ENCODE results near the gene RASA3. TPM values are rescaled to one million over a fixed set of nuclear protein-coding genes. Genes with fewer than 3 reads are reported as not detected.

Gene RASA3
- total RNA-seq, 2 experiments from 2014 or later: 97.2 to 99.3 TPM

- Mint-ChIP-seq H3K36me3 (ENCODE audit: low read depth) (peaks cover 60% of the 10 kb centered on the region), H3K9me3 (no peaks in the 10 kb centered on the region), H3K4me3 (no peak overlapping the region), H3K4me1 (peaks cover 42% of the 10 kb centered on the region), H3K27me3 (no peaks in the 10 kb centered on the region), H3K27ac (no peak overlapping the region)
- CTCF ChIA-PET: no interaction called here
- POLR2A ChIA-PET: interaction anchor here (1.3 kb wide), 1 partner anchor 23 kb away, joined by 5 read pairs; no protein-coding TSS in a partner anchor
- DNase-seq: no peak
Observed at GRCh38 chr13:114044486-114044885, 87.9 kb downstream of the RASA3 start.

GRCh38 chr13:114043421-114044053 lies 88.9 kb downstream of the RASA3 start:
- no peaks in the 10 kb centered on the region for H3K9me3 Mint-ChIP-seq
- ChIA-PET POLR2A (no interaction called here), CTCF (no interaction called here)
- H3K4me3 Mint-ChIP-seq: no peak overlapping the region
- H3K27me3 Mint-ChIP-seq: no peaks in the 10 kb centered on the region
- peaks cover 54% of the 10 kb centered on the region for H3K36me3 Mint-ChIP-seq (ENCODE audit: low read depth)
- no peak for DNase-seq
- peaks cover 34% of the 10 kb centered on the region for H3K4me1 Mint-ChIP-seq
- H3K27ac Mint-ChIP-seq: no peak overlapping the region

GRCh38 chr13:114042066-114042815 lies 90.2 kb downstream of the RASA3 start:
- Mint-ChIP-seq H3K4me1 (peaks cover 27% of the 10 kb centered on the region), H3K9me3 (no peaks in the 10 kb centered on the region), H3K4me3 (no peak overlapping the region), H3K27me3 (no peaks in the 10 kb centered on the region), H3K36me3 (ENCODE audit: low read depth) (peaks cover 55% of the 10 kb centered on the region), H3K27ac (no peak overlapping the region)
- ChIA-PET CTCF (no interaction called here), POLR2A (no interaction called here)
- no peak for DNase-seq

- peaks cover 54% of the 10 kb centered on the region for H3K36me3 Mint-ChIP-seq (ENCODE audit: low read depth)
- H3K9me3 Mint-ChIP-seq: no peaks in the 10 kb centered on the region
- DNase-seq: no peak
- no peak overlapping the region for H3K4me3 Mint-ChIP-seq
- no peak overlapping the region for H3K27ac Mint-ChIP-seq
- ChIA-PET CTCF (no interaction called here), POLR2A (no interaction called here)
- H3K27me3 Mint-ChIP-seq: no peaks in the 10 kb centered on the region
- peaks cover 19% of the 10 kb centered on the region for H3K4me1 Mint-ChIP-seq
Observed at GRCh38 chr13:114041493-114041892, 90.9 kb downstream of the RASA3 start.

GRCh38 chr13:114039471-114040141 lies 92.8 kb downstream of the RASA3 start:
- POLR2A ChIA-PET: no interaction called here
- CTCF ChIA-PET: no interaction called here
- Mint-ChIP-seq H3K9me3 (no peaks in the 10 kb centered on the region), H3K4me3 (no peak overlapping the region), H3K27ac (no peak overlapping the region), H3K36me3 (ENCODE audit: low read depth) (peaks cover 49% of the 10 kb centered on the region), H3K4me1 (peaks cover 4% of the 10 kb centered on the region), H3K27me3 (no peaks in the 10 kb centered on the region)
- no peak for DNase-seq

GRCh38 chr13:114038900-114039299 lies 93.5 kb downstream of the RASA3 start:
- no peaks in the 10 kb centered on the region for H3K9me3 Mint-ChIP-seq
- no peak for DNase-seq
- no peak overlapping the region for H3K27ac Mint-ChIP-seq
- peaks cover 52% of the 10 kb centered on the region for H3K36me3 Mint-ChIP-seq (ENCODE audit: low read depth)
- ChIA-PET CTCF (no interaction called here), POLR2A (no interaction called here)
- no peaks in the 10 kb centered on the region for H3K27me3 Mint-ChIP-seq
- H3K4me1 Mint-ChIP-seq: peaks cover 2% of the 10 kb centered on the region
- no peak overlapping the region for H3K4me3 Mint-ChIP-seq

GRCh38 chr13:114038211-114038613 lies 94.2 kb downstream of the RASA3 start:
- Mint-ChIP-seq H3K9me3 (no peaks in the 10 kb centered on the region), H3K4me3 (no peak overlapping the region), H3K4me1 (no peaks in the 10 kb centered on the region), H3K27me3 (no peaks in the 10 kb centered on the region), H3K36me3 (ENCODE audit: low read depth) (peaks cover 49% of the 10 kb centered on the region), H3K27ac (no peak overlapping the region)
- ChIA-PET POLR2A (no interaction called here), CTCF (no interaction called here)
- no peak for DNase-seq

GRCh38 chr13:114037674-114038073 lies 94.7 kb downstream of the RASA3 start:
- no peaks in the 10 kb centered on the region for H3K9me3 Mint-ChIP-seq
- H3K4me3 Mint-ChIP-seq: no peak overlapping the region
- H3K4me1 Mint-ChIP-seq: no peaks in the 10 kb centered on the region
- DNase-seq: no peak
- ChIA-PET POLR2A (no interaction called here), CTCF (no interaction called here)
- peaks cover 44% of the 10 kb centered on the region for H3K36me3 Mint-ChIP-seq (ENCODE audit: low read depth)
- no peak overlapping the region for H3K27ac Mint-ChIP-seq
- no peaks in the 10 kb centered on the region for H3K27me3 Mint-ChIP-seq

- Mint-ChIP-seq H3K9me3 (peaks cover 10% of the 10 kb centered on the region), H3K27ac (no peak overlapping the region), H3K27me3 (no peaks in the 10 kb centered on the region), H3K4me1 (peaks cover 2% of the 10 kb centered on the region), H3K36me3 (ENCODE audit: low read depth) (peaks cover 47% of the 10 kb centered on the region), H3K4me3 (no peak overlapping the region)
- ChIA-PET POLR2A (no interaction called here), CTCF (no interaction called here)
- DNase-seq: no peak
Observed at GRCh38 chr13:114035583-114036531, 96.6 kb downstream of the RASA3 start.

- ChIA-PET POLR2A (no interaction called here), CTCF (no interaction called here)
- Mint-ChIP-seq H3K36me3 (ENCODE audit: low read depth) (peaks cover 48% of the 10 kb centered on the region), H3K4me3 (no peak overlapping the region), H3K4me1 (peaks cover 2% of the 10 kb centered on the region), H3K27me3 (no peaks in the 10 kb centered on the region), H3K27ac (no peak overlapping the region), H3K9me3 (peaks cover 14% of the 10 kb centered on the region)
- no peak for DNase-seq
Observed at GRCh38 chr13:114035186-114035582, 97.2 kb downstream of the RASA3 start.

- no peak overlapping the region for H3K4me3 Mint-ChIP-seq
- H3K36me3 Mint-ChIP-seq (ENCODE audit: low read depth): peaks cover 51% of the 10 kb centered on the region
- H3K27me3 Mint-ChIP-seq: no peaks in the 10 kb centered on the region
- peaks cover 14% of the 10 kb centered on the region for H3K9me3 Mint-ChIP-seq
- H3K4me1 Mint-ChIP-seq: peaks cover 2% of the 10 kb centered on the region
- CTCF ChIA-PET: no interaction called here
- no peak overlapping the region for H3K27ac Mint-ChIP-seq
- POLR2A ChIA-PET: no interaction called here
- no peak for DNase-seq
Observed at GRCh38 chr13:114034481-114034891, 97.9 kb downstream of the RASA3 start.

- ChIA-PET POLR2A (no interaction called here), CTCF (no interaction called here)
- DNase-seq: no peak
- Mint-ChIP-seq H3K27me3 (no peaks in the 10 kb centered on the region), H3K9me3 (peaks cover 14% of the 10 kb centered on the region), H3K27ac (no peak overlapping the region), H3K4me1 (peaks cover 2% of the 10 kb centered on the region), H3K4me3 (no peak overlapping the region), H3K36me3 (ENCODE audit: low read depth) (peaks cover 51% of the 10 kb centered on the region)
Observed at GRCh38 chr13:114033541-114034315, 98.7 kb downstream of the RASA3 start.

Data from activated CD4-positive, alpha-beta memory T cell treated with anti-CD3 and anti-CD28 coated beads, Interleukin-2, amount 10 ng/mL, durations not matched to agents 7 days and 5 days (primary cell).